Right cardiac atrium (tissue), 5 donors: ENCODE data around the gene ZPR1. TPM values are rescaled to one million over a fixed set of nuclear protein-coding genes. Genes with fewer than 3 reads are reported as not detected.
A peak's percentile ranks its signal among the peaks of the same experiment; 100 is the strongest.
"Not testable (repeated sequence)": the region's sequence is repeated elsewhere in the genome, so short reads cannot be mapped to it uniquely, and the experiment has no call there.

Experiments
- ATAC-seq, 2 donors: fragments of 200-7000 bp; cut with Tn5 transposase; one replicate each; pipeline versions ENCODE4 v1.8.0 to v1.9.1; 2020; ENCODE audit warnings: moderate library complexity in 2 of 2, mild to moderate bottlenecking in 1 of 2
- DNase-seq, 3 donors: peaks; one replicate each; pipeline ENCODE4 v3.0.0-alpha.2; 2020
- H3K27ac ChIP-seq: one replicate; pipeline ENCODE4 v1.5.1; 2013; ENCODE audit warnings: mild to moderate bottlenecking, low read length, control low read depth, moderate library complexity
- H3K27me3 ChIP-seq: one replicate; pipeline ENCODE4 v1.6.1; 2013; ENCODE audit not compliant: control insufficient read depth, insufficient read depth
- H3K4me1 ChIP-seq: one replicate; pipeline ENCODE4 v1.6.1; 2013; ENCODE audit warnings: low read length; ENCODE audit not compliant: control insufficient read depth, insufficient read depth
- H3K4me3 ChIP-seq: one replicate; pipeline ENCODE4 v1.5.1; 2013; ENCODE audit warnings: low read length, control low read depth
- H3K9me3 ChIP-seq: one replicate; pipeline ENCODE4 v1.6.1; 2013; ENCODE audit warnings: low read length; ENCODE audit not compliant: control insufficient read depth
- WGBS: extraction: QIAGEN DNeasy Blood & Tissue Kit; methylation state at CpG from one replicate; pipeline ENCODE4 v1.1.7; 2013; 5-methylcytosine and 5-hydroxymethylcytosine counted together
- intact Hi-C, 4 donors: fragments of 100-400 bp; cut with DNase I; formaldehyde crosslinking; loops; one replicate each; pipeline versions ENCODE4 v1.11.0 to v1.14.0; 2022 to 2023
- polyA plus RNA-seq: library from polyadenylated mRNA; stranded (reverse); fragments of 200-250 nt; gene quantifications from one replicate; pipeline ENCODE4 v1.2.3, GENCODE V29; 2013
- total RNA-seq, 4 donors: library from RNA; stranded (reverse); fragmentation: NEBNext Ultra II Directional; extraction: Animal tissue kit (Norgen Biotek cat#: 25700); gene quantifications; one replicate each; pipeline ENCODE4 v1.2.1, GENCODE V29; 2021
- donor health status: healthy with polysubstance abuse.
- donor health status: DM: no; HTN: yes; CAD: no.
- donor health status: DM: no; HTN: no; CAD: no.
- donor health status: DM: no; HTN: yes; CAD: no; lungs with severe emphysema.
- donor health status: DM: yes; HTN: yes; CAD: no.

Gene ZPR1
- total and polyA plus RNA-seq, 5 donors, result 9.6 to 30.3 (median 20.4) TPM

DNA sequence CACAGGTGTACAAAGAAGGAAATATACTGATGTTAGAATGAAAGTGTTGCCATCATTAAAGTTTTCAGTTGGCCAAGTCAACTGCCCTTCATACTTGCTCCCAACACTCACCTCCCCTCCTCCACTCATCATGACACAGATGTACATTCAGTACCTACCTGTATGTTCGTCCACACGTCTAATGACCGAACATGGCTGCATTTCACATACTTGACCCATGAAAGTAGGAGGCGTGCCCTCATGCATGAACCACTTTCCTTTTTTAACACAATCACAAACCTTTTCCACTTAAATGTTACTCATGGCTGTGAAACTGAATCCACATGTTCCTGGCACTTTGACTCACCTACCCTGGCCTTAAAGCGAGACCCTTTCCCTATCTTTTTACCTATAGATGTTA, 11.8 kb downstream of the ZPR1 start:
- no peaks in the 10 kb centered on the region for H3K27me3 ChIP-seq
- WGBS, result 84% methylated on average over 5 of the region's 5 CpGs
- no peak for ATAC-seq
- H3K27ac ChIP-seq, result no peak overlapping the region
- no peak for DNase-seq
- peaks cover 7% of the 10 kb centered on the region for H3K4me1 ChIP-seq
- intact Hi-C loops, result no loop called here
- no peaks in the 10 kb centered on the region for H3K9me3 ChIP-seq
- H3K4me3 ChIP-seq, result no peak overlapping the region

DNA sequence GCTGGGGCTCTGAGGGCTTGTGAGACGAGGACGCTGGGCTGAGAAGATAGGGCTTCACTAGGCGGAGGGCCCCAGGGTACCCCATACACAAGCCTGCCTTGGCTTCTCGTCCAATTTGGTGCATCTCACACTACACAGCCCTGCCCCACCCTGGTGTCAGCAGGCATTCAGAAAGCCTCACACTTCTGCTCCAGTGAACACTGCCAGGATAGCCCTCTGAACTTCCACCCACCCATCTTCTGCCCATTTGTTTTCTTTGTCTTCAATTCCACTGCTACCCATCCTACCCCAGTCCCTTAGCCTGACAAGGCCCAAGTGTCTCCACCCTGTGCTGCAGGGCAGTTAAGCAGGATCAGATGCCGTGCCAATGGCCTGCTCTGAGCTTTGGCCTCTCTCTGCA, 13.2 kb downstream of the ZPR1 start:
- intact Hi-C loops, result no loop called here
- ATAC-seq, result no peak

DNA sequence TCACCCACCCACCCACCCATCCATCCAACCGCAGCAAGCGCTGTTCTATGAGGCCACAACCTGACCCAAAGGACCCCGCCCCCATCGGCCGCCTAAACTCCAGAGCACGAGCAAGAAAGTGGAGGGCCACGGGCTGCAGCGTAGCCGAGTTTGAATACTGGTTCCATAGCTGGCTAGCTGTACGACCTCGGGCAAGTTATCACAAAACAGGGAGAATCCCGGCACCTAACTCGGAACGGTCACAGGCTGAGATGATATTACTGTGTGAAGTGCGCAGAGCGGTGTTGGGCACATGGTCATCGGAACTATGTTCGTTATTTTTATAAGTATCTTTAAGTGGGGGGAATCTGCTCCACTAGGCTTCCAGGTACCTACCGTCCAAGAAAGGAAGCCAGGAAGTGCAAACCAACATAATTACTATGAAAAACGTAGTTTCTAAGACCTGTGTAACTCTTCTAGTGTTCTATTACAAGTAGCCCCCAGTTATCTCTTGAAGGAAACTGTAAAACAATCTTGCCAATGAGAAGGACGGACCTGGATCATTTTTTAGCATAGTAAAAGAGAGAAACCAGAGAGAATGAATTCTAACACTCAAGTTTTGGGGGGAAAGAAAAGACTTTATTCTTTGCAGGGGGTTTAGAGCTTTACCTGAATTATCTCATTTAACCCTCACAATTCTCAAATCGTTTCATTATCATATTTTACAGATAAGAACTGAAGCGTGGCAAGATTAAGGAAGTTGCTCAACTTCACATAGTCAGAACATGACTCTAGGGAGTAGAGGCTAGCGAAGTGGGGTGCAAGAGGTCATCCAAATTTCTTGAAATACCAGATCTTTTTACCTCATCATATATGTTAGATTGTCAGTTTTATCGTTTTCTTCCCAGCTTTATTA, 14.4 kb downstream of the ZPR1 start:
- Histone ChIP-seq H3K4me3 (peak overlapping the region; percentile 88), H3K27ac (peak overlapping the region; percentile 72), H3K9me3 (no peaks in the 10 kb centered on the region), H3K27me3 (no peaks in the 10 kb centered on the region), H3K4me1 (peaks cover 7% of the 10 kb centered on the region)
- peak; percentile 73 for ATAC-seq
- intact Hi-C loops, result no loop called here
- WGBS, result 5% methylated on average over 25 of the region's 25 CpGs
- no peak for DNase-seq

More for the DNA sequence above, 13.2 kb downstream of the ZPR1 start:
- peaks cover 7% of the 10 kb centered on the region for H3K4me1 ChIP-seq
- 83% methylated on average over 5 of the region's 5 CpGs for WGBS
- no peak overlapping the region for H3K4me3 ChIP-seq
- no peak overlapping the region for H3K27ac ChIP-seq
- DNase-seq, result no peak
- H3K9me3 ChIP-seq, result no peaks in the 10 kb centered on the region
- no peaks in the 10 kb centered on the region for H3K27me3 ChIP-seq

DNA sequence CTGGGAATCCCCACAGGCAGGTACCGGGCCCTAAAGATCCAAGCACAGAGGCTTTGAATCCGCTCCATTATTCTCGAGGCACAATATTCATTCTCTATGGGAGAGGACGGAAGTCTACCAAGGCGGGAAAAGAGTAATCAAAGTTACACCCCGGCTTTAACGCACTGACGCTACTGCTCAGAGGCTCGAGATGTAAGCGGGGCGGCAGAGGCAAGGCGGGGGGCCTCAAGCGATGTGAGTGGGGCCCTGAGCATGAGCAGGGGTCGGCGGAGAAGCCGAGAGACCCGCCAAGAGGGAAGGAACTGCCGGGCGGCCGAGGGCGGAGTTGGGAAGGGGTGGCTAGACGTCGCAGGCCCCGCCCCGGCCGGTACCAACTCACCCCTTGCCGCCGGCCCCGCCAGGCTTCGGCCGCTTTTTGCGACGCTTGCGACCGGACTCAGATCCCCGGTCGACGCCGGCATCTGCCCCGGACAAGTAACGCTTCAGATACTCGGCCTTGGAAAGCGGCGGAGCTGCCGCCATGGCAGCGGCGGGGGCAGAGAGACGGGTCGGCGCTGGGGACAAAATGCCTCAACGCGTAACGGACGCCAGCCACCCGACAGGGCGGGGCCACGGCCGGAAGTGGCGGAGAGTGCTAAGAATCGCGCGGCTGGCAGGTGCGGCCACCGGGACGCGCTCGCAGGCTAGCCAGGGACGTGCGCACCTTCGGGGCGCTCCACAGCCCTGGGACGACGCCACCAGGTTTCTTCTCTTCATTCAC, 15.2 kb downstream of the ZPR1 start, which contains the start of gene BUD13:
BUD13 (minus strand) TSS at position 545 of the 760 bp plus-strand sequence; CDS start at position 522, 23 bp downstream.
- intact Hi-C loops, result no loop called here
- peaks cover 7% of the 10 kb centered on the region for H3K4me1 ChIP-seq
- peak within 1 kb of the TSS; percentile 95 for H3K27ac ChIP-seq
- DNase-seq (peak; percentile 91 to 97 (median 96)), ATAC-seq (peak; percentile 93 to 94)
- WGBS, result under 1% methylated on average over 73 of the region's 73 CpGs
- no peaks in the 10 kb centered on the region for H3K9me3 ChIP-seq
- no peaks in the 10 kb centered on the region for H3K27me3 ChIP-seq
- peak within 1 kb of the TSS; percentile 88 for H3K4me3 ChIP-seq

DNA sequence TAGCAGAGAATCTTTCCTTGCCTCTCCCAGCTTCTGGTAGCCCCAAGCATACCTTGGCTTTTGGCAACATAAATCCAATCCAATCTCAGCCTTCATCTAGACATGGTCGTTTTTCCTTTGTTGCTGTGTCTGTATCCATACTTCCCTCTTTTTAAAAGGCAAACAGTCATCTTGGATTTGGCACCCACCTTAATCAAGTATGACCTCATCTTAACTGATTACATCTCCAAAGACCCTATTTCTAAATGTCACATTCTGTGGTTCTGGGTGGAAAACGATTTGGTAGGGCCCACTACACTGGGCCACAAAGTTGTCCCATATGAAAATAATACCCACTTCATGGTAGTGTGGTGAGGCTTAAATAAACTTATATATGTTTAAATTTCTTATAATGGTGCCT, 15.9 kb downstream of the ZPR1 start:
- no peaks in the 10 kb centered on the region for H3K9me3 ChIP-seq
- H3K4me3 ChIP-seq, result peak overlapping the region; percentile 88
- DNase-seq, result no peak
- H3K4me1 ChIP-seq, result peaks cover 7% of the 10 kb centered on the region
- intact Hi-C loops, result no loop called here
- WGBS, result 9% methylated on average over 2 of the region's 2 CpGs
- ATAC-seq, result no peak
- no peak overlapping the region for H3K27ac ChIP-seq
- no peaks in the 10 kb centered on the region for H3K27me3 ChIP-seq

GRCh38 chr11:116762132-116762531, 25.7 kb downstream of the ZPR1 start:
- DNase-seq, result no peak
- Histone ChIP-seq H3K27me3 (no peaks in the 10 kb centered on the region), H3K4me1 (no peaks in the 10 kb centered on the region), H3K27ac (no peak overlapping the region), H3K9me3 (no peaks in the 10 kb centered on the region), H3K4me3 (no peak overlapping the region)
- intact Hi-C loops, result no loop called here
- WGBS, result 91% methylated on average over 2 of the region's 2 CpGs
- ATAC-seq, result no peak

DNA sequence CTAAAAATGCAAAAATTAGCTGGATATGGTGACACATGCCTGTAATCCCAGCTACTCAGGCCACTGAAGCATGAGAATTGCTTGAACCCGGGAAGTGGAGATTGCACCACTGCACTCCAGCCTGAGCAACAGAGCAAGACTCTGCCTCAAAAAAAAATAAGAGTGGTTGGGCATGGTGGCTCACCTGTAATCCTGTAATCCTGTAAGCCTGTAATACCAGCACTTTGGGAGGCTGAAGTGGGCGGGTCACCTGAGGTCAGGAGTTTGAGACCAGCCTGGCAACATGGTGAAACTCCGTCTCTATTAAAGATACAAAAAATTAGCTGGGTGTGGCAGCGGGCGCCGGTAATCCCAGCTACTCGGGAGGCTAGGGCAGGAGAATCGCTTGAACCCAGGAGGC, 31.8 kb downstream of the ZPR1 start:
- H3K4me3 ChIP-seq, H3K4me1 ChIP-seq, H3K9me3 ChIP-seq, DNase-seq, intact Hi-C loops, H3K27me3 ChIP-seq, H3K27ac ChIP-seq, ATAC-seq: not testable (repeated sequence)
- 92% methylated on average over 8 of the region's 8 CpGs for WGBS

GRCh38 chr11:116750070-116750718, 37.6 kb downstream of the ZPR1 start:
- H3K4me3 ChIP-seq, result no peak overlapping the region
- H3K4me1 ChIP-seq, result no peaks in the 10 kb centered on the region
- no peaks in the 10 kb centered on the region for H3K27me3 ChIP-seq
- H3K27ac ChIP-seq, result no peak overlapping the region
- 79% methylated on average over 2 of the region's 2 CpGs for WGBS
- H3K9me3 ChIP-seq, result no peaks in the 10 kb centered on the region
- intact Hi-C loops, result no loop called here
- ATAC-seq (no peak), DNase-seq (no peak)

GRCh38 chr11:116742104-116742503, 45.7 kb downstream of the ZPR1 start:
- Histone ChIP-seq H3K27ac (no peak overlapping the region), H3K9me3 (no peaks in the 10 kb centered on the region), H3K27me3 (no peaks in the 10 kb centered on the region), H3K4me3 (no peak overlapping the region), H3K4me1 (peaks cover 2% of the 10 kb centered on the region)
- no peak for DNase-seq
- 76% methylated on average over 6 of the region's 6 CpGs for WGBS
- intact Hi-C loops, result no loop called here
- peak in 1 of 2 donors; percentile 23 for ATAC-seq

- Histone ChIP-seq H3K4me1 (peaks cover 2% of the 10 kb centered on the region), H3K9me3 (no peaks in the 10 kb centered on the region), H3K27me3 (no peaks in the 10 kb centered on the region), H3K4me3 (no peak overlapping the region), H3K27ac (no peak overlapping the region)
- ATAC-seq (no peak), DNase-seq (no peak)
- 63% methylated on average over 4 of the region's 4 CpGs for WGBS
- intact Hi-C loops, result no loop called here
Measured at GRCh38 chr11:116740741-116741140, 47.1 kb downstream of the ZPR1 start.

DNA sequence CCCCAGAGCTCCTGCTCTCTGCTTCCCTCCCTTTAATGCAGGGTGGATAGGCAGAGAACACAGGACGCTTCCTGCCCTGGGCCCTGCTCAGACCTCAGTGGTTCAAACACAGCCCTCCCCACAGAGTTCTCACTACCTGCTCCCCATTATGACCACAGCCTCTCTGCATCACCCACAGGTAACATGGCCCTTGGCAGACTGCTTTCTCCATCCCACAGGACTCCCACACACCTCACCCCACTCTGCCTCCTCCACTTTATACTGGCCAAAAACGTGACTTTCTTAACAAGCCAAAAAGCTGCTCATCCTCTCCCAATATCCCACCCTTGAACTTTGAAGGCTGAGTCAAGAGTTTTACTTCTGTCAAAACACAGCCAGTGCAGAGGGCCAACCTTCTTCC, 48.8 kb downstream of the ZPR1 start:
- DNase-seq, result no peak
- ATAC-seq, result no peak
- Histone ChIP-seq H3K27me3 (no peaks in the 10 kb centered on the region), H3K4me3 (no peak overlapping the region), H3K9me3 (no peaks in the 10 kb centered on the region), H3K4me1 (peaks cover 2% of the 10 kb centered on the region), H3K27ac (no peak overlapping the region)
- intact Hi-C loops, result no loop called here
- 77% methylated on average over 2 of the region's 2 CpGs for WGBS
